Neuronal stem cell (in vitro differentiated cells): ENCODE results near the gene TAF1C.

Experiments used
- DNase-seq: peaks from one replicate; pipeline ENCODE4 v3.0.0-alpha.2; 2013; ENCODE audit warnings: low spot score
- H2AFZ ChIP-seq: one replicate; pipeline ENCODE4 v1.6.1; 2013; ENCODE audit warnings: mild to moderate bottlenecking, low read length, inconsistent platforms
- H2AK5ac ChIP-seq: 2 replicates; pipeline ENCODE4 v1.6.1; 2013; ENCODE audit warnings: low read depth, mild to moderate bottlenecking, inconsistent platforms, low read length, moderate library complexity, mixed read lengths
- H2BK120ac ChIP-seq: 2 replicates; pipeline ENCODE4 v1.6.1; 2013; ENCODE audit warnings: low read depth, mild to moderate bottlenecking, inconsistent platforms, low read length, moderate library complexity, mixed read lengths
- H2BK12ac ChIP-seq: one replicate; pipeline ENCODE4 v1.6.1; 2013; ENCODE audit warnings: low read length, inconsistent platforms
- H2BK15ac ChIP-seq: 2 replicates; pipeline ENCODE4 v1.6.1; 2013; ENCODE audit warnings: mild to moderate bottlenecking, low read length, inconsistent platforms, mixed read lengths
- H2BK5ac ChIP-seq: one replicate; pipeline ENCODE4 v1.6.1; 2013; ENCODE audit warnings: inconsistent platforms, mild to moderate bottlenecking, low read length, moderate library complexity
- H3K14ac ChIP-seq: one replicate; pipeline ENCODE4 v1.6.1; 2013; ENCODE audit warnings: low read length, inconsistent platforms
- H3K18ac ChIP-seq: 2 replicates; pipeline ENCODE4 v1.6.1; 2013; ENCODE audit warnings: low read length, inconsistent platforms
- H3K23ac ChIP-seq: 2 replicates; pipeline ENCODE4 v1.6.1; 2013; ENCODE audit warnings: low read depth, mild to moderate bottlenecking, mixed read lengths, low read length, inconsistent platforms; ENCODE audit not compliant: poor library complexity
- H3K27ac ChIP-seq: replicated peaks from 3 replicates; pipeline ENCODE4 v1.5.1; 2013; ENCODE audit warnings: low read length, inconsistent platforms
- H3K27me3 ChIP-seq, 3 experiments: 2 replicates each; pipeline ENCODE4 v1.6.1; 2013; ENCODE audit warnings: low read length in 3 of 3, mild to moderate bottlenecking in 2 of 3, inconsistent platforms in 1 of 3, low read depth in 1 of 3, mixed read lengths in 1 of 3, moderate library complexity in 1 of 3; ENCODE audit not compliant: control insufficient read depth in 3 of 3, insufficient read depth in 3 of 3
- H3K36me3 ChIP-seq, 2 donors: replicated peaks in 1 of 2; 2 replicates each; pipeline ENCODE4 v1.6.1; 2013; ENCODE audit warnings: low read length in 2 of 2; ENCODE audit not compliant: control insufficient read depth in 2 of 2, insufficient read depth in 2 of 2
- H3K4ac ChIP-seq: 2 replicates; pipeline ENCODE4 v1.6.1; 2013; ENCODE audit warnings: inconsistent platforms, mild to moderate bottlenecking, low read length, moderate library complexity
- H3K4me1 ChIP-seq, 2 donors: 1 replicate in 1 of 2; 2 replicates in 1 of 2; pipeline ENCODE4 v1.6.1; 2013; ENCODE audit warnings: low read length in 2 of 2, low read depth in 1 of 2; ENCODE audit not compliant: control insufficient read depth in 2 of 2, insufficient read depth in 1 of 2
- H3K4me2 ChIP-seq: one replicate; pipeline ENCODE4 v1.6.1; 2013; ENCODE audit warnings: mild to moderate bottlenecking, low read length, inconsistent platforms; ENCODE audit not compliant: insufficient read depth, poor library complexity, severe bottlenecking
- H3K4me3 ChIP-seq, 2 donors: 2 replicates each; pipeline ENCODE4 v1.5.1; 2013; ENCODE audit warnings: low read length in 2 of 2, mild to moderate bottlenecking in 2 of 2, inconsistent platforms in 1 of 2, moderate library complexity in 1 of 2
- H3K79me1 ChIP-seq: one replicate; pipeline ENCODE4 v1.6.1; 2013; ENCODE audit warnings: low read depth, mild to moderate bottlenecking, inconsistent platforms, low read length, moderate library complexity
- H3K9ac ChIP-seq: one replicate; pipeline ENCODE4 v1.6.1; 2013; ENCODE audit warnings: mild to moderate bottlenecking, low read depth, low read length, inconsistent platforms; ENCODE audit not compliant: poor library complexity
- H3K9me3 ChIP-seq, 2 donors: replicated peaks in 1 of 2; 2 replicates each; pipeline versions ENCODE3 to v1.6.1; 2013; ENCODE audit warnings: low read length in 2 of 2, mild to moderate bottlenecking in 2 of 2, inconsistent platforms in 1 of 2, low read depth in 1 of 2, mixed read lengths in 1 of 2, moderate library complexity in 1 of 2; ENCODE audit not compliant: control insufficient read depth in 2 of 2, insufficient read depth in 1 of 2
- H4K8ac ChIP-seq: one replicate; pipeline ENCODE4 v1.6.1; 2013; ENCODE audit warnings: low read depth, mild to moderate bottlenecking, inconsistent platforms, low read length, moderate library complexity
- H4K91ac ChIP-seq: one replicate; pipeline ENCODE4 v1.6.1; 2013; ENCODE audit warnings: low read length, low read depth, mild to moderate bottlenecking, inconsistent platforms; ENCODE audit not compliant: poor library complexity
- WGBS, 2 donors: extraction: QIAGEN DNeasy Blood & Tissue Kit; methylation state at CpG; one replicate each; pipeline ENCODE4 v1.1.7; 2013; ENCODE audit warnings: missing lambda C conversion rate in 2 of 2, mixed read lengths in 1 of 2; ENCODE audit not compliant: insufficient read length in 2 of 2, insufficient replicate concordance in 1 of 2; ENCODE audit errors: extremely low coverage in 2 of 2; 5-methylcytosine and 5-hydroxymethylcytosine counted together

Gene TAF1C

DNA sequence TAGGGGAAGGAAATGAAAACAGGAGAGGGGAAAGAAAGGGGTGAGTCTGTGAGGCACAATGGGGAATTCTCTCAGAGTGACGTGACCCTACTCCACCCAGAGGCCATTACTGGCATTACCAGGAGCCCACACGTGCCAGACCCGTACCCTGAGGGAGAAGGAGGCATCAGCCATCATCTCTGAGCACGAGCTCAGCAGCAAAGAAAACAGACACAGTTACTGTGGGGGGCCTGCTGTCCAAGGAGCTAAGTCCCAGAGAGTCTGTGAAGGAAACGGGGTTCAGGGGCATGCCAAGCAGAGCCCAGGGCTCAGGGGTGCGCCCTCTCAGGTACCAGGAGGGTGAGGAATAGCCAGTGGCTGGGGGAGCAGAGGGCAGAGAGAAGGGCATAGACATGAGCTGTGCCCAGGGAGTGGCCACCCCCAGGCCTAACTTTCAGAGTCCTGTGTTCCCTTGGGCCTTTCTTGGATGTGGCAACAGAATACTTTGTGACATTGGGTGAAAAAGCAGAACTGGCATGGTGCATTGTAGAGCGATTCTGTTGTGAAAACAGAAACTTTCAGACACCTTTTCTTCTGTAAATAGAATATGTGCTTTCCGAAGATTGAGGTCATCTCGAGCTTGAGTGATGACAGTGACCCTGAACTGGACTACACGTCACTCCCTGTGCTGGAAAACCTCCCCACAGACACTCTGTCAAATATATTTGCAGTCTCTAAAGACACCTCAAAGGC is 11.3 kb downstream of the TAF1C start:
- peak; percentile 40 for DNase-seq
- no peaks in the 10 kb centered on the region for H3K27me3 ChIP-seq
- no peak overlapping the region for H3K23ac ChIP-seq
- H2BK5ac ChIP-seq: no peak overlapping the region
- no peak overlapping the region for H3K27ac ChIP-seq
- H3K4me2 ChIP-seq: no peak overlapping the region
- no peak overlapping the region for H3K14ac ChIP-seq
- peak overlapping the region; percentile 31 for H2AFZ ChIP-seq
- peak overlapping the region; percentile 4 for H3K18ac ChIP-seq
- H3K9ac ChIP-seq: no peak overlapping the region
- no peaks in the 10 kb centered on the region for H3K9me3 ChIP-seq
- no peak overlapping the region for H4K8ac ChIP-seq
- H2BK15ac ChIP-seq: no peak overlapping the region
- H3K36me3 ChIP-seq: peaks cover 14 to 31% of the 10 kb centered on the region in 2 donors
- no peak overlapping the region for H4K91ac ChIP-seq
- no peak overlapping the region for H2BK12ac ChIP-seq
- H2AK5ac ChIP-seq: no peak overlapping the region
- peaks cover 3% of the 10 kb centered on the region for H3K79me1 ChIP-seq
- H3K4ac ChIP-seq: no peak overlapping the region
- H3K4me1 ChIP-seq: peaks cover 0 to 15% of the 10 kb centered on the region in 2 donors
- H2BK120ac ChIP-seq: no peak overlapping the region
- H3K4me3 ChIP-seq: no peak overlapping the region
- WGBS, 2 donors: no CpG with 5 or more reads among the region's 10 CpGs

GRCh38 chr16:84174396-84174795 is 12.5 kb downstream of the TAF1C start:
- no peak overlapping the region for H3K9ac ChIP-seq
- H3K79me1 ChIP-seq: peaks cover 3% of the 10 kb centered on the region
- no peak overlapping the region for H3K27ac ChIP-seq
- no peak overlapping the region for H4K8ac ChIP-seq
- H3K4me2 ChIP-seq: no peak overlapping the region
- peaks cover 9 to 20% of the 10 kb centered on the region in 2 donors for H3K36me3 ChIP-seq
- H2AFZ ChIP-seq: no peak overlapping the region
- H3K23ac ChIP-seq: no peak overlapping the region
- WGBS, 2 donors: no CpG with 5 or more reads among the region's 11 CpGs
- no peak overlapping the region for H3K4me3 ChIP-seq
- no peak overlapping the region for H3K4ac ChIP-seq
- H3K9me3 ChIP-seq: no peaks in the 10 kb centered on the region
- no peak overlapping the region for H3K18ac ChIP-seq
- H3K4me1 ChIP-seq: peaks cover 0 to 15% of the 10 kb centered on the region in 2 donors
- H2BK15ac ChIP-seq: no peak overlapping the region
- DNase-seq: no peak
- H4K91ac ChIP-seq: no peak overlapping the region
- no peak overlapping the region for H2BK5ac ChIP-seq
- no peak overlapping the region for H2AK5ac ChIP-seq
- H3K27me3 ChIP-seq: no peaks in the 10 kb centered on the region
- H2BK120ac ChIP-seq: no peak overlapping the region
- H2BK12ac ChIP-seq: no peak overlapping the region
- H3K14ac ChIP-seq: no peak overlapping the region

GRCh38 chr16:84169765-84170310 is 17.0 kb downstream of the TAF1C start:
- Histone ChIP-seq H2BK15ac (no peak overlapping the region), H3K4me3 (no peak overlapping the region), H3K27ac (no peak overlapping the region), H3K9me3 (no peaks in the 10 kb centered on the region), H3K18ac (no peak overlapping the region), H4K8ac (no peak overlapping the region), H4K91ac (no peak overlapping the region), H3K27me3 (peaks cover 0 to 2% (median 0%) of the 10 kb centered on the region in 3 experiments), H3K4me1 (no peaks in the 10 kb centered on the region), H3K4ac (no peak overlapping the region), H2AK5ac (peak overlapping the region; percentile 88), H3K14ac (no peak overlapping the region), H3K23ac (no peak overlapping the region), H3K36me3 (no peaks in the 10 kb centered on the region), H3K79me1 (no peaks in the 10 kb centered on the region), H3K9ac (no peak overlapping the region), H2BK120ac (no peak overlapping the region), H3K4me2 (no peak overlapping the region), H2BK12ac (no peak overlapping the region), H2BK5ac (no peak overlapping the region), H2AFZ (peak overlapping the region; percentile 22)
- DNase-seq: no peak
- WGBS, 2 donors: no CpG with 5 or more reads among the region's 11 CpGs

- Histone ChIP-seq H3K9me3 (no peaks in the 10 kb centered on the region), H3K36me3 (no peaks in the 10 kb centered on the region), H2AFZ (no peak overlapping the region), H2BK15ac (no peak overlapping the region), H3K27me3 (peaks cover 0 to 7% (median 0%) of the 10 kb centered on the region in 3 experiments), H3K4me3 (no peak overlapping the region), H2BK5ac (peak overlapping the region; percentile 11), H3K27ac (no peak overlapping the region), H2BK120ac (no peak overlapping the region), H3K4me1 (no peaks in the 10 kb centered on the region), H2BK12ac (no peak overlapping the region), H3K18ac (peak overlapping the region; percentile 19), H4K8ac (no peak overlapping the region), H4K91ac (no peak overlapping the region), H3K14ac (no peak overlapping the region), H3K4ac (no peak overlapping the region), H3K23ac (no peak overlapping the region), H3K9ac (no peak overlapping the region), H2AK5ac (no peak overlapping the region), H3K79me1 (no peaks in the 10 kb centered on the region), H3K4me2 (peak overlapping the region; percentile 18)
- no peak for DNase-seq
- no CpG with 5 or more reads among the region's 13 CpGs for WGBS, 2 donors
Measured at GRCh38 chr16:84166796-84167695, 19.8 kb downstream of the TAF1C start.
